ENCODE data around the gene SLC39A11.
"Not testable (repeated sequence)": the region's sequence is repeated elsewhere in the genome, so short reads cannot be mapped to it uniquely, and the experiment has no call there.

The SLC39A11 gene

GRCh38 chr17:73132085-73132492 lies 39.6 kb upstream of the SLC39A11 start:
- Histone ChIP-seq H3K4me3 (IDR thresholded peaks at IDR 0.05; ENCODE audit: insufficient read depth, low read depth, low read length) (no peak overlapping the region), H3K4me2 (no peak overlapping the region)

GRCh38 chr17:73131439-73131838 lies 39.0 kb upstream of the SLC39A11 start:
- not testable (repeated sequence) for H3K4me1 ChIP-seq (ENCODE audit: low read depth, poor library complexity, severe bottlenecking); H2AFZ ChIP-seq (ENCODE audit: low read depth); H3K4me2 ChIP-seq; H3K4me3 ChIP-seq (IDR thresholded peaks at IDR 0.05; ENCODE audit: insufficient read depth, low read depth, low read length); H3K36me3 ChIP-seq (ENCODE audit: insufficient read depth); H3K27me3 ChIP-seq (ENCODE audit: insufficient read depth, low read depth); H3K27ac ChIP-seq; H3K9ac ChIP-seq; H4K20me1 ChIP-seq (ENCODE audit: insufficient read depth); H3K79me2 ChIP-seq (ENCODE audit: insufficient read depth, low read depth)

More at GRCh38 chr17:73132085-73132492, 39.6 kb upstream of the SLC39A11 start:
- no peaks in the 10 kb centered on the region for H3K27me3 ChIP-seq (ENCODE audit: insufficient read depth, low read depth)
- no peak for TF ChIP-seq CTCF (conservative IDR thresholded peaks at IDR 0.05; ENCODE audit: low read depth, low read length)
- H3K79me2 ChIP-seq (ENCODE audit: insufficient read depth, low read depth), result no peaks in the 10 kb centered on the region
- H3K9ac ChIP-seq, result no peak overlapping the region
- no peak overlapping the region for H3K27ac ChIP-seq
- H2AFZ ChIP-seq (ENCODE audit: low read depth), result no peak overlapping the region
- H4K20me1 ChIP-seq (ENCODE audit: insufficient read depth), result no peaks in the 10 kb centered on the region
- H3K36me3 ChIP-seq (ENCODE audit: insufficient read depth), result no peaks in the 10 kb centered on the region
- H3K4me1 ChIP-seq (ENCODE audit: low read depth, poor library complexity, severe bottlenecking), result no peaks in the 10 kb centered on the region

DNA sequence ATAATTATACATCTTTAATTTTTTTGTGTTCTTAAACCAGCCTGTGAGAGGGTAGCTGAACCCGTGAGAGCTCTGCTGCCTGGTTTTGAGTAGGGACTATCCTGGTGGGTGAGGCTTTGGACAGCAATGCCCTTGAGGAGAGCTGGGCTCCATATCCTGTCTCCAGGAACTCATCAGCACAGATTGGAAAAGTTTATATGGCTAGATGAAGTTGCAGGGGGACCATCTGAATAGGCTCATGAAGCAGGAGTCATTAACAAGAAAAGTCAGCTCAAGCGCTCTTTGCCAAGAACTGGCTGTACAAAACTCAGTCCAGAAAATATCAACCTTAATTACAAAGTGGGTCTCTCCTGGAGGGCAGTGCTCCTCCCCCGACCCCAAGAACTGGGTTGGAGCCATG lies 38.5 kb upstream of the SLC39A11 start:
- no peak for TF ChIP-seq CTCF (conservative IDR thresholded peaks at IDR 0.05; ENCODE audit: low read depth, low read length)
- Histone ChIP-seq H3K4me2 (no peak overlapping the region), H3K4me1 (ENCODE audit: low read depth, poor library complexity, severe bottlenecking) (no peaks in the 10 kb centered on the region), H4K20me1 (ENCODE audit: insufficient read depth) (no peaks in the 10 kb centered on the region), H3K27me3 (ENCODE audit: insufficient read depth, low read depth) (no peaks in the 10 kb centered on the region), H3K27ac (no peak overlapping the region), H3K9ac (no peak overlapping the region), H3K4me3 (IDR thresholded peaks at IDR 0.05; ENCODE audit: insufficient read depth, low read depth, low read length) (no peak overlapping the region), H3K79me2 (ENCODE audit: insufficient read depth, low read depth) (no peaks in the 10 kb centered on the region), H2AFZ (ENCODE audit: low read depth) (no peak overlapping the region), H3K36me3 (ENCODE audit: insufficient read depth) (no peaks in the 10 kb centered on the region)

DNA sequence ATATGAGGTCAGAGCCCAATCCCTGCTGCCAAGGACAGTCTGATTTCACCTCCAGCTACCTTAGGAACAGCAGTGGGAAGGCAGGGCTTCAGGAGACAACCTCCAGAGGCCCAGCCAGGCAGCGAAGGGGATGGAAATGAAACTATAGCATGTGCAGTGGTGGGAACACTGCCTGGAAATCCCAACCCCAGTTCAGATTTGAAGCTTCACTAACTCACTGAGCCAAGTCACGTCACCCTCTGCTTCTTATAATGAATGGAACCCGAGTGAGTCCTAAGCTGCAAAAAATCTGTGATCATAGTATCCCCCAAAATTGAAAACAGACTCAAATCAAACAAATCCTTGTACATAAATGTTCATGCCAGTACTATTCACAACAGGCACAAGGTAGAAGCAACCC lies 36.0 kb upstream of the SLC39A11 start:
- H3K27ac ChIP-seq, result no peak overlapping the region
- no peak overlapping the region for H3K9ac ChIP-seq
- H3K36me3 ChIP-seq (ENCODE audit: insufficient read depth), result no peaks in the 10 kb centered on the region
- no peak for TF ChIP-seq CTCF (conservative IDR thresholded peaks at IDR 0.05; ENCODE audit: low read depth, low read length)
- H3K4me3 ChIP-seq (IDR thresholded peaks at IDR 0.05; ENCODE audit: insufficient read depth, low read depth, low read length), result no peak overlapping the region
- no peak overlapping the region for H2AFZ ChIP-seq (ENCODE audit: low read depth)
- no peaks in the 10 kb centered on the region for H3K27me3 ChIP-seq (ENCODE audit: insufficient read depth, low read depth)
- no peaks in the 10 kb centered on the region for H4K20me1 ChIP-seq (ENCODE audit: insufficient read depth)
- no peaks in the 10 kb centered on the region for H3K79me2 ChIP-seq (ENCODE audit: insufficient read depth, low read depth)
- no peak overlapping the region for H3K4me2 ChIP-seq
- H3K4me1 ChIP-seq (ENCODE audit: low read depth, poor library complexity, severe bottlenecking), result no peaks in the 10 kb centered on the region

DNA sequence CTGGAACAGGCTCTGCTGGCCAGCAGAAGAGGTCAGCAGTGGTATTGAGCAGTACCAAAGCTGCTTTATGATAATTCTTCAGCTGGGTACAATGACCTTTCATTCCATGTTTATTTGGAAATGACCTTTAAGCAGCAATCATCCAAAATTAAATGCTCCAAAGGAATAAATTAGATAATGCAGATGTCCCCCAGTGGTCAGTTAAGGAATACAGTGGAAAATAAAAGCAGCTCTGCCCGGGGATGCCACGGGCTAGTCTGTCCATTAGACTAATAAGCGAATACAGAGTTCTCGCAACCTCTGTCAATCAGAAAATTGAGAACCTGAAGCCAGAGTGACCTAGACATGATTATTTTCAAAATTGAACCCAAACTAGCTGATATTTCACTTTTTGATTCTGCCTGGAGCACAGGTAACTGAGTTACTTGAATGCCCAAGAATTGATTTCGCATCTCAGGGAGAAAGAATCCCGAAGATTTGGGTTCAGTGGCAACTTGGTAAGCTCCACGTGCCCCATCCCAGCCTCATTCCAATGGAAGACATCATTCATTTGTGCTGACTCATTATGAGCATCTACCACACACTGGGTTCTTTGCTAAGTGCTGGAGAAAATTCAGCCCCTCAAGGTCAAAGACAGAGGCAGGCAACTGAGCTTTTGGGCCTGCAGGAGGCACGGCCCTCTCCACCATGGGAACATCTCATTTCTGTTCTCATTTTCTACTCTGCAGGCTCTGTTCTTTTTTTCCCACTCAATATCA lies 34.4 kb upstream of the SLC39A11 start:
- H3K9ac ChIP-seq, result no peak overlapping the region
- H3K27ac ChIP-seq, result no peak overlapping the region
- no peaks in the 10 kb centered on the region for H3K36me3 ChIP-seq (ENCODE audit: insufficient read depth)
- H3K4me1 ChIP-seq (ENCODE audit: low read depth, poor library complexity, severe bottlenecking), result no peaks in the 10 kb centered on the region
- H4K20me1 ChIP-seq (ENCODE audit: insufficient read depth), result no peaks in the 10 kb centered on the region
- H3K4me3 ChIP-seq (IDR thresholded peaks at IDR 0.05; ENCODE audit: insufficient read depth, low read depth, low read length), result no peak overlapping the region
- H3K79me2 ChIP-seq (ENCODE audit: insufficient read depth, low read depth), result no peaks in the 10 kb centered on the region
- no peak overlapping the region for H3K4me2 ChIP-seq
- no peak for TF ChIP-seq CTCF (conservative IDR thresholded peaks at IDR 0.05; ENCODE audit: low read depth, low read length)
- H2AFZ ChIP-seq (ENCODE audit: low read depth), result no peak overlapping the region
- H3K27me3 ChIP-seq (ENCODE audit: insufficient read depth, low read depth), result no peaks in the 10 kb centered on the region
